Naive thymus-derived CD8-positive, alpha-beta T cell (primary cell): ENCODE results near the gene ATP5PD. TPM values are rescaled to one million over a fixed set of nuclear protein-coding genes. Genes with fewer than 3 reads are reported as not detected.
"Not testable (repeated sequence)": the region's sequence is repeated elsewhere in the genome, so short reads cannot be mapped to it uniquely, and the experiment has no call there.

ENCODE experiments used
- ATAC-seq, 2 donors: fragments of 150-1000 bp; cut with Tn5 transposase in 1 of 2; sonication (Bioruptor Pico), chemical (Tn5 transposase) in 1 of 2; 1 replicate in 1 of 2; 2 replicates in 1 of 2; pipeline ENCODE4 v1.10.0; 2021; ENCODE audit warnings: mild to moderate bottlenecking in 2 of 2, moderate library complexity in 2 of 2
- POLR2A ChIA-PET: fragments of 350-600 bp; sonication (Branson Sonifier 250); formaldehyde crosslinking; loops from one replicate; lab custom pipeline; 2021; ENCODE audit warnings: antibody characterized with exemption; lab: Charles Lee
- DNase-seq, 10 donors: peaks; one replicate each; pipeline versions ENCODE4 v3.0.0 to v3.0.0-alpha.2; 2020 to 2022
- H3K27ac Mint-ChIP-seq, 10 donors: one replicate each; pipeline ENCODE4 v1.8.0; 2020 to 2022; ENCODE audit warnings: mild to moderate bottlenecking in 10 of 10, mixed read lengths in 10 of 10, moderate library complexity in 4 of 10, inconsistent platforms in 1 of 10
- H3K27me3 Mint-ChIP-seq, 5 donors: one replicate each; pipeline ENCODE4 v1.8.0; 2021 to 2022; ENCODE audit warnings: mixed read lengths in 5 of 5
- H3K36me3 Mint-ChIP-seq, 3 donors: one replicate each; pipeline ENCODE4 v1.8.0; 2020 to 2022; ENCODE audit warnings: mixed read lengths in 3 of 3, mild to moderate bottlenecking in 2 of 3, inconsistent platforms in 1 of 3
- H3K4me1 Mint-ChIP-seq, 4 donors: one replicate each; pipeline ENCODE4 v1.8.0; 2021 to 2022; ENCODE audit warnings: mixed read lengths in 4 of 4
- H3K4me3 Mint-ChIP-seq, 10 donors: one replicate each; pipeline ENCODE4 v1.8.0; 2020 to 2022; ENCODE audit warnings: mild to moderate bottlenecking in 10 of 10, mixed read lengths in 10 of 10, moderate library complexity in 6 of 10, inconsistent platforms in 1 of 10
- H3K9me3 Mint-ChIP-seq, 9 donors: one replicate each; pipeline ENCODE4 v1.8.0; 2020 to 2022; ENCODE audit warnings: mixed read lengths in 9 of 9, mild to moderate bottlenecking in 3 of 9, inconsistent platforms in 1 of 9, moderate library complexity in 1 of 9
- polyA plus RNA-seq, 3 donors: library from polyadenylated mRNA; unstranded; fragments of 300-500 nt; fragmentation: Illumina TruSeq; gene quantifications; one replicate each; pipeline ENCODE4 v1.2.3, GENCODE V29; 2021
- total RNA-seq, 8 experiments: library from RNA in 2 of 8; stranded (reverse) in 2 of 8; gene quantifications; one replicate each; pipeline ENCODE4 v1.2.3 and lab custom pipeline; 2021 to 2026

The ATP5PD gene
- total and polyA plus RNA-seq, 5 experiments from 2014 or later = 149 to 455 (median 406) TPM

DNA sequence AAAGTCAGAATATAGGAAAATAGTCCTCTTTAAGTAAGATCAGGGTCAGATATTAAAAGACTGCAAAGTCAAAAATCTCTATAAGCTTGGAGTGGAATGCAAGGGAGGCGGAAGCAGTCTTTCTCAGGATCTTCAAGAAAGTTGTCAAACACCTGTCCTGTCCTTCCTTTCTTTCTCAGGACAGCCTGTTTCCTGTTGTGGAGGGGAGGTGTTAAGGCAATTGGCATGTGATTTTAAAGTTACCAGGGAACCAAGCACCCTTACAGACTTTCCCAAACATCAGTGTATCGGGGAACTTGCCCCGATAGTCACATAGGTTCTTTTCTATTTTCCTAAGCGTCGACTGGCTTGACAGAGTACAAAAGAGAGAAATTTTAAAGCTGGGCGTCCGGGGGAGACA, 2.1 kb downstream of the ATP5PD start:
- H3K36me3 Mint-ChIP-seq = peaks cover 4 to 37% (median 6%) of the 10 kb centered on the region in 3 donors
- H3K27me3 Mint-ChIP-seq = no peaks in the 10 kb centered on the region
- POLR2A ChIA-PET = no interaction called here
- no peaks in the 10 kb centered on the region for H3K9me3 Mint-ChIP-seq
- no peak for ATAC-seq
- peak overlapping the region in 7 of 10 donors; percentile 34 to 88 (median 56) for H3K27ac Mint-ChIP-seq
- peak overlapping the region; percentile 31 to 98 (median 56) for H3K4me3 Mint-ChIP-seq
- H3K4me1 Mint-ChIP-seq = peaks cover 18 to 54% (median 45%) of the 10 kb centered on the region in 4 donors
- no peak for DNase-seq

DNA sequence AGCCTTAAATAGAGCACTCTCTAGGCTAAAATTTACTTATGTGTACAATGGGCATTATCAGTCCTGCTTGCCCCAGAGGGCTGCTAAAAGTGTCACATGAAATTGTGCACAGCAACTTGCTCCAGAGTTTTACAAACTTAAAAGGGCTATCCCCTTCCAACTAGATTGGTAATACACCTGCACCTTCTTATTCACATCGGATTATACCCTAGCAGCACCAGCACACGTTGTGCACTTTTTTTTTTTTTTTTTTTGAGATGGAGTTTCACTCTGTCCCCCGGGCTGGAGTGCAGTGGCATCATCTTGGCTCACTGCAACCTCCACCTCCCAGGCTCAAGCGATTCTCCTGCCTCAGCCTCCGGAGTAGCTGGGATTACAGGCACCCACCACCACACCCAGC, 3.0 kb downstream of the ATP5PD start:
- peak overlapping the region in 1 of 10 donors; percentile 24 for H3K4me3 Mint-ChIP-seq
- DNase-seq, ATAC-seq, H3K9me3 Mint-ChIP-seq, H3K27me3 Mint-ChIP-seq: not testable (repeated sequence)
- H3K36me3 Mint-ChIP-seq = peaks cover 8 to 41% (median 9%) of the 10 kb centered on the region in 3 donors
- H3K27ac Mint-ChIP-seq = peak overlapping the region in 2 of 10 donors; percentile 29 to 41
- peaks cover 17 to 45% (median 36%) of the 10 kb centered on the region in 4 donors for H3K4me1 Mint-ChIP-seq
- POLR2A ChIA-PET = interaction anchor here (0.6 to 1.4 kb wide), 3 partner anchors 74 to 218 kb away, joined by 3 to 8 read pairs (median 3); partner anchors contain the start of genes GGA3 and MRPS7

DNA sequence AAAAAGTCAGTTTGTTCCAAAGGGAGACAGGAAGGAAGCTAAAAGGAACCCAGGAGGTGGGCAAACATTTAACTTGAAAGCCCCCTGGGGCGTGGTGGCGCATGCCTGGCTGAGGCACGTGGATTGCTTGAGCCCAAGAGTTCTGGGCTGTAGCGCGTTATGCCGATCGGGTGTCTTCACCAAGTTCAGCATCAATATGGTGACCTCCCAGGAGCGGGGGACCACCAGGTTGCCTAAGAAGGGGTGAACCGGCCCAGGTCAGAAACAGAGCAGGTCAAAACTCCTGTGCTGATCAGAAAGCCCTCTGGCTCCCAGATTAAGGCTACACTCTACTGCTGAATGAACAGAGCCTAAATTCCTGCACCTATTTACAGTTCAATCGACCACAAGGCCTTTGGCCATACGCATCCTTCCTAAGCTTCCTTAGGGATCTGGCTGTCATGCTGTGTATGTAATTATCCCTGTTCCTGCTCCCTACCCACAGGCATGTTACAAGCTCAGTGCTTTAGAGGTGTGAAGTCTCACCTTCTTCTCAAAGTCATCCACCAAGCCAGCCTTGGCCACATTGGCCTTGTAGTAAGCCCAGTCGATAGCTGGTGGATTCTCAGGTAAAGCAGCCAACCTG, 5.0 kb downstream of the ATP5PD start:
- no peak for DNase-seq
- H3K36me3 Mint-ChIP-seq = peaks cover 9 to 51% (median 13%) of the 10 kb centered on the region in 3 donors
- H3K4me1 Mint-ChIP-seq = peaks cover 13 to 39% (median 29%) of the 10 kb centered on the region in 4 donors

DNA sequence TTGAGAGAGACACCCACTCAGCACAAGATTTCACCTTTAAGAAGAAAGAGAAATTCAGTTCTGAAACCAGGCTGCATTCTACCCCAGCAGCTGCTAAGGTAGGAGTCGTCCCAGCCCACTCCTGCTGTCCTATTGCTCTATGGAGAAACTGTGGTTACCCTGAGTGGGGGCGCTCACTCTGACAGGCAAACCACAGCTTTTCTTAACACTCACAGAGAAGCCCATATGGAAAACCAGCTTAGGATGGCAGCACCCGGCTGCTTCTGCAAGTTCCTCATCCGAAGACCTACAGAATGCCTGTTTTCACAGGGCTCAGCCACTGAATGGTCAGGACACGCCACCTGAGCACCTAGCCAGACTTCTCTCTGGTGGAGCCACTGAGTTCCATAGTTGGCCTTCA, 7.5 kb downstream of the ATP5PD start:
- Mint-ChIP-seq H3K4me3 (no peak overlapping the region), H3K4me1 (peaks cover 22 to 44% (median 32%) of the 10 kb centered on the region in 4 donors), H3K27ac (peak overlapping the region in 8 of 10 donors; percentile 4 to 78 (median 50)), H3K9me3 (peaks cover 0 to 6% (median 0%) of the 10 kb centered on the region in 9 donors), H3K36me3 (peaks cover 9 to 51% (median 13%) of the 10 kb centered on the region in 3 donors), H3K27me3 (peaks cover 0 to 7% (median 0%) of the 10 kb centered on the region in 5 donors)
- ATAC-seq = no peak
- POLR2A ChIA-PET = interaction anchor here (1.1 to 1.4 kb wide), 3 partner anchors 27 to 417 kb away, joined by 3 to 4 read pairs (median 3); partner anchors contain the start of genes HID1, MRPL58 and TMEM94
- DNase-seq = no peak

More for the DNA sequence above, 5.0 kb downstream of the ATP5PD start:
- Mint-ChIP-seq H3K9me3 (no peaks in the 10 kb centered on the region), H3K27me3 (no peaks in the 10 kb centered on the region), H3K27ac (peak overlapping the region in 3 of 10 donors; percentile 52 to 76 (median 62)), H3K4me3 (no peak overlapping the region)
- ATAC-seq = no peak
- POLR2A ChIA-PET = interaction anchor here (1.0 kb wide), 1 partner anchor 56 kb away, joined by 5 read pairs; no protein-coding TSS in a partner anchor

DNA sequence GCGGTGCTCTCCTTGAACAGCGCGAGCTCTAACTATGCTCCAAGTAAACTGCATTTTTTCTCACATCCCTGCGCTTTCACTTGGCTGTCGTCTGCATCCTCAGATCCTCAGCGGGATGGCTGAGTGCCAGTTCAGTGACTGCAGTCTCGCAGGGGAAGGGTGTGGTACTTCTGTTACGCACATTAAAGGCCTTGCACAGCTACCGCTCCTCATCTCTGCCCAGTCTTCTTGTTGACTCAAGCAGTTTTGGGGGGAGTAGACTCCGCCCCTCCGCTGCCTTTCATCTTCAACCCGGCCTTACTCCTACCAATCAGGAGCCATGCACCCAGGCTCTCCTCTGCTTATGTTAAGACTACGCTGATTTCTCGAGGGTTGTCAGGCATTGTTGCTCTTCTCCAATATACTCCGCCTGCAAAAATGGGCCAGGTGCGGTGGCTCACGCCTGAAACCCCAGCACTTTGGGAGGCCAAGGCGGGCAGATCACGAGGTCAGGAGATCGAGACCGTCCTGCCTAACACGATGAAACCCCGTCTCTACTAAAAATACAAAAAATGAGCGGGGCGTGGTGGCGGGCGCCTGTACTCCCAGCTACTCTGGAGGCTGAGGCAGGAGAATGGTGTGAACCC, 10.0 kb downstream of the ATP5PD start:
- Mint-ChIP-seq H3K9me3 (peaks cover 0 to 6% (median 0%) of the 10 kb centered on the region in 9 donors), H3K4me3 (peak overlapping the region; percentile 79 to 96 (median 88)), H3K27me3 (peaks cover 0 to 11% (median 0%) of the 10 kb centered on the region in 5 donors), H3K4me1 (peaks cover 38 to 57% (median 53%) of the 10 kb centered on the region in 4 donors), H3K27ac (peak overlapping the region; percentile 98 to 100 (median 100)), H3K36me3 (peaks cover 9 to 42% (median 13%) of the 10 kb centered on the region in 3 donors)
- POLR2A ChIA-PET = interaction anchor here (0.7 to 5.0 kb wide), 16 partner anchors 11 to 330 kb away, joined by 3 to 76 read pairs (median 6); partner anchors contain the start of genes ARMC7, ATP5PD, CDR2L and GGA3
- ATAC-seq (peak; percentile 83 to 85), DNase-seq (peak; percentile 81 to 99 (median 97))

DNA sequence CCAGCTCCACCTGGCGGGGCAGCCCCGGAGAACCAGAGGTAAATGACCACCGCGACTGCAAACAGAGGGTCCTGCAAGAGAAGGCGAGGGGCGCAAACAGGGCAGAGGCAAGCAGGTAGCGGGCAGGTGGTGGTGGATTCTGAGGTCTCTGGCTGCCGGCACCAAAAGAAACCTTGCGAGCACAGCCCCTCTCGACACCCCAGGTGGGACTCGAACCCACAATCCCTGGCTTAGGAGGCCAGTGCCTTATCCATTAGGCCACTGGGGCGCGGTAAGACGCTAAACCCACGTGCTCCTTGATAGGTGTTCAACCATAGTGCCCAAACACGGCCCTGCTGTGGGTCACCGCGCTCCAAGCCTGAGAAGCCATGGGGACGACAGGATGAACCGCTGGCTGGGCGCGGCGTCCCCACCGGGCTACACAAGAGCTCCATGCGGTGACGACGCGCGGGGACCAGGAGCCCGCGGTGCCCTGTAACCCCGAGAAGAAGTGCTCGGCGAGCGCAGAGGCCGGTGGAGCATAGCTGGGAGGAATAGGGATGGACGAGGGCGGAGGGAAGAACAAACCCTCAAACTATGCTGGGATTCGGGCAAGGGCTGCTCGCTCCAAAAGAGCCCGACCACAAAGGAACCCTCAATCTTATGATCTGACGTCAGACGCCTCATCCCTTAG, 12.4 kb downstream of the ATP5PD start:
- DNase-seq (peak; percentile 52 to 89 (median 78)), ATAC-seq (peak; percentile 24)
- H3K9me3 Mint-ChIP-seq = peaks cover 0 to 14% (median 5%) of the 10 kb centered on the region in 9 donors
- H3K36me3 Mint-ChIP-seq = peaks cover 3 to 18% (median 7%) of the 10 kb centered on the region in 3 donors
- peaks cover 0 to 11% (median 0%) of the 10 kb centered on the region in 5 donors for H3K27me3 Mint-ChIP-seq
- peaks cover 38 to 66% (median 56%) of the 10 kb centered on the region in 4 donors for H3K4me1 Mint-ChIP-seq
- POLR2A ChIA-PET = interaction anchor here (0.7 to 5.0 kb wide), 16 partner anchors 10 to 1337 kb away, joined by 3 to 76 read pairs (median 4); partner anchors contain the start of genes ATP5PD, HID1, KCTD2 and MRPL58
- peak overlapping the region; percentile 98 to 100 (median 100) for H3K27ac Mint-ChIP-seq
- H3K4me3 Mint-ChIP-seq = peak overlapping the region; percentile 85 to 96 (median 89)

DNA sequence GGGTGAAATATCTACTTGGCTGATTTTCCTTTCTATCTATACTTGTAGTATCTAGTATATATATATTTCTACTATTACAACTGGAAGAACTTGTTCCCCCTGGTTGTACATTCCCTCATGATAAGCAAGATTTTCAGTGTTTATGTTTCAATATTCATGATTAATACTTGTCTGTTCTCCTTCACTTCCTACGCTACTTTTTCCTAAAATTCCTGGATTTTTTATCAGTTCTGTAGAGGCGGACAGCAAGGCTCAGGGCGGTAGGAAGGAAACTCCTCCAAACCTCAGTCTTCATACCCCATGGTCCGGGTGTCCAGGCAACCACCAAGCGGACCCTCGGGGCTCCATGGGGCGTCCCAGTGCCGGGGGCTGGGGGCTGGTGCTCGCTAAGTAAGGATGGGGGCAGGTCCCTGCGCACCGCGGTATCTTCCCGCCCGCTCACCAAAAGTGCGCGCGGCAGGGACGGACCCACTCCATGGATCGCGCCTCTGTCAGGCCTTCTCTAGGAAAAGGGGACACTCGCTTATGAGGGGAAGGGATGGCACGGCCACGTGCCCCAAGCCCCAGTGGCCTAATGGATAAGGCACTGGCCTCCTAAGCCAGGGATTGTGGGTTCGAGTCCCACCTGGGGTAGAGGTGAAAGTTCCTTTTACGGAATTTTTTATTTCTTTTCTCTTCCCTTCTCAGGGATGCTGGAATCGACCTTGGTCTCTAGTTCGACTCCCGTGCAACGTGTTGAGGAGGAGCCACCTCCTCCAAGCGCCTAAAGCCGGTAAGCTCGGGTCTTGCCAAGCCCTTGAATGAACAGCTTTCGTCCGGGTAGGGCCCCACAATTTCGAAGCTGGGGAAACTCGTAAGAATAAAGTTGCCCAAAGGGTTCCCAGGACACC, 13.2 kb downstream of the ATP5PD start:
- DNase-seq (peak; percentile 65 to 92 (median 88)), ATAC-seq (peak; percentile 6 to 11)
- peak overlapping the region; percentile 98 to 100 (median 100) for H3K27ac Mint-ChIP-seq
- H3K36me3 Mint-ChIP-seq = peaks cover 0 to 11% (median 3%) of the 10 kb centered on the region in 3 donors
- H3K9me3 Mint-ChIP-seq = peaks cover 0 to 14% (median 5%) of the 10 kb centered on the region in 9 donors
- POLR2A ChIA-PET = interaction anchor here (0.7 to 5.0 kb wide), 10 partner anchors 9 to 1338 kb away, joined by 3 to 76 read pairs (median 6); partner anchors contain the start of genes ATP5PD, HID1, KCTD2 and MRPL58
- peaks cover 0 to 11% (median 0%) of the 10 kb centered on the region in 5 donors for H3K27me3 Mint-ChIP-seq
- peak overlapping the region; percentile 85 to 96 (median 89) for H3K4me3 Mint-ChIP-seq
- H3K4me1 Mint-ChIP-seq = peaks cover 38 to 66% (median 56%) of the 10 kb centered on the region in 4 donors

DNA sequence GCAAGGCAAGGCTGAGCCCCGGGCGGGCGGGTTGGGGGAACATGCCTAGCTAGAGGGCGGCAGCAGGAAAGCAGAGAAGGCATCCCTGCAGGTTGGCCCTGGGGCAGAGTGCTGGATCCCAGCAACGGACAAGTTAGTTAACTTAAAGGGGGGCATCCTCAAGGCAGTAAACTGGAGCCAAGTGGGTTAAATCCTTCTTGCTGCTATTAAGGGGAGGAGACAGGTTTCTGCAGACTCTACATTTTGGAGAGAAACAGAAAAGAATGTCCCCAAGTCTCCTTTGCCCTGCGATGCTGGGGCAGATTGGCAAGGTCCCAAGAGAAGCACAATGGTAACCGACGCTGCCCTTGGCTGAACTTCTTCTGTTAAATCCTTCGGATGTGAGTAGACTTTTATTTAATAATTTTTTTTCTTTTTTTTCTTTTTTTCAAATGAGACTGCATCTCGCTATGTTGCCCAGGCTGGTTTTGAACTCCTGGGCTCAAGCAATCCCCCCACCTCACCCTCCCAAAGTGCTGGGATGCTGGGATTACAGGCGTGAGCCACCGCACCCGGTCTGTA, 14.0 kb downstream of the ATP5PD start:
- no peak for DNase-seq
- H3K9me3 Mint-ChIP-seq = peaks cover 0 to 14% (median 5%) of the 10 kb centered on the region in 9 donors
- ATAC-seq = no peak
- peaks cover 0 to 6% (median 0%) of the 10 kb centered on the region in 3 donors for H3K36me3 Mint-ChIP-seq
- peaks cover 38 to 66% (median 55%) of the 10 kb centered on the region in 4 donors for H3K4me1 Mint-ChIP-seq
- H3K4me3 Mint-ChIP-seq = peak overlapping the region; percentile 87 to 96 (median 90)
- H3K27me3 Mint-ChIP-seq = peaks cover 0 to 11% (median 0%) of the 10 kb centered on the region in 5 donors
- POLR2A ChIA-PET = interaction anchor here (0.5 to 2.4 kb wide), 5 partner anchors 14 to 238 kb away, joined by 3 to 21 read pairs (median 4); partner anchors contain the start of genes ATP5PD, CDR2L, MIF4GD and MRPL58
- peak overlapping the region; percentile 87 to 100 (median 99) for H3K27ac Mint-ChIP-seq

DNA sequence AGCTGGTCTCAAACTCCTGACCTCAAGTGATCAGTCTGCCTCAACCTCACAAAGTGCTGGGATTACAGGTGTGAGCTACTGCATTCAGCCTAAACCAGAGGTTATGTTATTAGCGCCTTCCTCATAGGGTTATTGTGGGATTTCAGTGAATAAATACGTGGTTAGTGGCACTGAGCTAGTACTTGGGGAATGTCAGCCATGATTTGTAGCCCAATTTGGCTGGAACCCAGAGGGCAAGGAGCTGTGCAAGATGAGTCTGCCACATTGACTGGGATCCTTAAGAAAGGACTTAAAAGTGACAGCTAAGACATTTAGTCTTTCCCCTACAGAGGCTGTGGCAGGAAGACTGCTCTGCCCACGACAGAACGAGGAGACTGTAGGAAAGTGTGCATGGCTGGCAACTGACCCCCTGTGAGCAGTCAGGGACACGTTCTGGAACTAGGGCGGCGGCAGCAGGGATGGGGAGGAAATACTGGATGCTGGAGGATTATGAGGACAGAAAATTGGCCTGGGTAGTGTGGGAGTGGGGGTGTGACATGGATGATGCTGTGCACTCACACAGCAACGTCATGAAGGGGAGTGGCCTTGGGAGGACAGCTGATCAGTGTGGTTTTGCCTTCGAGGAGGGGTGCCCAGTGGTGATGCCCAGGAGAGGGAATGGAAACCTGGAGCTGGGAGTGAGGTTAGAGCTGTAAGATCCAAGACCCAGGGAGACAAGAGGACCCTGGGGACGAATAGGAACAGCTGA, 14.6 kb downstream of the ATP5PD start:
- H3K27ac Mint-ChIP-seq = peak overlapping the region; percentile 87 to 100 (median 98)
- H3K9me3 Mint-ChIP-seq = peaks cover 0 to 14% (median 5%) of the 10 kb centered on the region in 9 donors
- H3K4me1 Mint-ChIP-seq = peaks cover 38 to 63% (median 52%) of the 10 kb centered on the region in 4 donors
- POLR2A ChIA-PET = interaction anchor here (0.5 to 2.4 kb wide), 6 partner anchors 14 to 239 kb away, joined by 3 to 21 read pairs (median 4); partner anchors contain the start of genes ATP5PD, CDR2L, MIF4GD and MRPL58
- peaks cover 0 to 6% (median 0%) of the 10 kb centered on the region in 3 donors for H3K36me3 Mint-ChIP-seq
- peak overlapping the region; percentile 71 to 96 (median 90) for H3K4me3 Mint-ChIP-seq
- ATAC-seq (peak in 1 of 2 donors; percentile 19), DNase-seq (peak in 9 of 10 donors; percentile 29 to 75 (median 55))
- peaks cover 0 to 11% (median 0%) of the 10 kb centered on the region in 5 donors for H3K27me3 Mint-ChIP-seq

DNA sequence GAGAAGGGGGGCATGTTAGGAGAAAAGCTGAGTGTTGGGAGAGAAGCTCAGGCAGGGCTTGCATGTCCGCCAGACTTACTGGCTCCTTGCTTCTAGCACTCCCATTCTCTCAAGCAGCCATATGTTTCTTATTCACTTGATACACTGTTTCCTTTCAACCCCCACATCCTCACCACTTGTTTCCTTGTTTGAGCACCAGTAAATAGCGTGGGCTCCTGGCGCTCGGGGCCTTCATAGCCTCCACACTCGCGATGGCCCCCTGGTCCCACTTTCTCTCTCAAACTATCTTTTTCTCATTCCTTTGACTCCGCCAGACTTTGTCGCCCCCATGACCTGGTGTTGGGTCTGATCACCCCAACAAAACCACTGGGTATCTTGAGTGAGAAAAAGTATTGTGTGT, 16.6 kb downstream of the ATP5PD start:
- H3K9me3 Mint-ChIP-seq = peaks cover 0 to 28% (median 6%) of the 10 kb centered on the region in 9 donors
- no peak overlapping the region for H3K4me3 Mint-ChIP-seq
- peaks cover 0 to 3% (median 0%) of the 10 kb centered on the region in 3 donors for H3K36me3 Mint-ChIP-seq
- POLR2A ChIA-PET = interaction anchor here (0.9 kb wide), 1 partner anchor 17 kb away, joined by 3 read pairs; the partner anchor contains the start of gene KCTD2
- ATAC-seq (no peak), DNase-seq (peak in 1 of 10 donors; percentile 14)
- H3K27ac Mint-ChIP-seq = peak overlapping the region in 7 of 10 donors; percentile 0 to 100 (median 36)
- peaks cover 34 to 61% (median 44%) of the 10 kb centered on the region in 4 donors for H3K4me1 Mint-ChIP-seq
- peaks cover 0 to 11% (median 0%) of the 10 kb centered on the region in 5 donors for H3K27me3 Mint-ChIP-seq
